Heart left ventricle (tissue), 16 donors: ENCODE data around the gene AGPAT4. TPM values are rescaled to one million over a fixed set of nuclear protein-coding genes. Genes with fewer than 3 reads are reported as not detected.

ENCODE experiments used
- ATAC-seq, 4 donors: fragments of 200-7000 bp; cut with Tn5 transposase; one replicate each; pipeline ENCODE4 v1.9.1; 2020 to 2022; ENCODE audit warnings: moderate library complexity in 4 of 4, mild to moderate bottlenecking in 3 of 4, moderate number of reproducible peaks in 1 of 4
- DNase-seq, 5 donors: peaks; one replicate each; pipeline ENCODE4 v3.0.0-alpha.2; 2020
- H3K27ac ChIP-seq, 12 donors: fragments of 200-600 bp; sonication (generic) in 4 of 12; one replicate each; pipeline versions ENCODE4 v1.5.0 to v1.8.0; 2016 to 2022; ENCODE audit warnings: mild to moderate bottlenecking in 2 of 12
- H3K27me3 ChIP-seq, 9 donors: fragments of 200-600 bp; sonication (generic) in 2 of 9; one replicate each; pipeline versions ENCODE4 v1.5.1 to v1.8.0; 2016 to 2022; ENCODE audit warnings: mild to moderate bottlenecking in 3 of 9
- H3K36me3 ChIP-seq, 9 donors: fragments of 200-600 bp; sonication (generic) in 2 of 9; one replicate each; pipeline versions ENCODE4 v1.5.0 to v1.8.0; 2018 to 2022; ENCODE audit warnings: mild to moderate bottlenecking in 2 of 9
- H3K4me1 ChIP-seq, 12 donors: fragments of 200-600 bp; sonication (generic) in 4 of 12; one replicate each; pipeline versions ENCODE4 v1.5.0 to v1.8.0; 2016 to 2022; ENCODE audit warnings: mild to moderate bottlenecking in 3 of 12
- H3K4me3 ChIP-seq, 12 donors: fragments of 200-600 bp; sonication (generic) in 4 of 12; one replicate each; pipeline versions ENCODE4 v1.5.0 to v1.8.0; 2017 to 2022; ENCODE audit warnings: mild to moderate bottlenecking in 9 of 12, moderate library complexity in 4 of 12
- H3K9me3 ChIP-seq, 12 donors: fragments of 200-600 bp; sonication (generic) in 4 of 12; one replicate each; pipeline versions ENCODE4 v1.5.0 to v1.8.0; 2016 to 2022; ENCODE audit warnings: mild to moderate bottlenecking in 1 of 12
- POLR2A ChIP-seq, 2 donors: fragments of 450-650 bp; IDR thresholded peaks; one replicate each; pipeline ENCODE4 v1.6.1; 2017; ENCODE audit warnings: antibody characterized with exemption in 2 of 2, mild to moderate bottlenecking in 2 of 2, moderate library complexity in 2 of 2
- WGBS, 4 donors: extraction: QIAGEN DNeasy Blood & Tissue Kit in 2 of 4; methylation state at CpG; one replicate each; pipeline versions ENCODE4 v1.1.5 to v1.1.7; 2013 to 2018; 5-methylcytosine and 5-hydroxymethylcytosine counted together
- intact Hi-C, 10 donors: fragments of 100-400 bp; cut with DNase I; formaldehyde crosslinking; loops; one replicate each; pipeline versions ENCODE4 v1.11.1 to v1.14.2; 2022
- polyA plus RNA-seq, 2 donors: library from polyadenylated mRNA; stranded (reverse); fragments of 200-250 nt; gene quantifications; one replicate each; pipeline ENCODE4 v1.2.3, GENCODE V29; 2013
- total RNA-seq, 9 donors: library from RNA; depleted of rRNA in 2 of 9; stranded (reverse); fragments of >200 nt in 2 of 9; fragmentation: NEBNext Ultra II Directional in 3 of 9; extraction: Animal tissue kit (Norgen Biotek cat#: 25700) in 3 of 9; gene quantifications; one replicate each; pipeline versions ENCODE4 v1.1.0 to v1.2.4, GENCODE V29; 2016 to 2023
- TF ChIP-seq, protein P1 (sequence below), 12 donors: fragments of 200-600 bp; sonication (generic) in 4 of 12; IDR thresholded peaks; one replicate each; pipeline versions ENCODE4 v1.5.0 to v1.8.0; 2018 to 2022; ENCODE audit warnings: antibody characterized with exemption in 12 of 12, mild to moderate bottlenecking in 5 of 12
- donor health status: ischemic (EF 13 %, LVEDD 7.1; RV severe dilation, severe dysfunction).
- donor health status: healthy with polysubstance abuse.
- donor health status: DM: no; HTN: yes; CAD: no.
- donor health status: DM: no; HTN: no; CAD: no.
- donor health status: ischemic (EF 25% LVEDD 6.9; RV normal size, moderate dysfunction).
- donor health status: ischemic (EF 25% LVEDD 5.7; RV mildly dilated, moderate dysfunction).
- donor health status: healthy.
- donor health status: DM: yes; HTN: yes; CAD: no.
- donor health status: ischemic (EF 35%, LVEDD 5.7; RV mildly dilated, moderate dysfunction).
- donor health status: nonischemic (EF 11% LVEDD 7.7; RV severe dilation, severe dysfunction).
- donor health status: DM: yes; HTN: yes; CAD: no.
- donor health status: PGD.
- donor health status: ischemic (EF 29% LVEDD 5.4; RV normal size, mild dysfunction).
- donor health status: nonischemic (EF 23%, LVEDD 6.1; RV moderate dilation, normal function).

The AGPAT4 gene
- total and polyA plus RNA-seq, 11 donors: 0.83 to 5.0 (median 1.8) TPM

DNA sequence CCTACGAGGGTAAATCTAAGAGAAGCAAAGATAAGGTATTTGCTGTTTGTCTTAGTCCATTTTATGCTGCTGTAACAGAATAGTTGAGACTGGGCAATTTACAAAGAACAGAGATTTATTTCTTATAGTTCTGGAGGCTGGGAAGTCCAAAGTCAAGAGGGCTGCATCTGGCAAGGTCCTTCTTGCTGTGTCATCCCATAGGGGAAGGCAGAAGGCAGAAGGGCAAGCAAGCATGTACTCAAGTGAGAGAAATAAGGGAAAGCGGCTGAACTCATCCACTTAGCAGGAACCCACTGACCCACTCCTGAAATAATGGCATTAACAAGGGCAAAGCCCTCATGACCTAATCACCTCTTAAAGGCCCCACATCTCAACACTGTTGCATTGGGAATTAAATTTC is 102.7 kb downstream of the AGPAT4 start:
- Histone ChIP-seq H3K9me3 (peaks cover 0 to 8% (median 0%) of the 10 kb centered on the region in 12 donors), H3K36me3 (no peaks in the 10 kb centered on the region), H3K27me3 (no peaks in the 10 kb centered on the region), H3K4me3 (no peak overlapping the region), H3K4me1 (peaks cover 0 to 17% (median 0%) of the 10 kb centered on the region in 12 donors), H3K27ac (no peak overlapping the region)
- 93 to 100% (median 96%) methylated on average over 2 of the region's 2 CpGs for WGBS, 4 donors
- DNase-seq (no peak), ATAC-seq (no peak)
- no peak for TF ChIP-seq POLR2A (IDR thresholded peaks at IDR 0.05)
- TF ChIP-seq, protein P1, sequence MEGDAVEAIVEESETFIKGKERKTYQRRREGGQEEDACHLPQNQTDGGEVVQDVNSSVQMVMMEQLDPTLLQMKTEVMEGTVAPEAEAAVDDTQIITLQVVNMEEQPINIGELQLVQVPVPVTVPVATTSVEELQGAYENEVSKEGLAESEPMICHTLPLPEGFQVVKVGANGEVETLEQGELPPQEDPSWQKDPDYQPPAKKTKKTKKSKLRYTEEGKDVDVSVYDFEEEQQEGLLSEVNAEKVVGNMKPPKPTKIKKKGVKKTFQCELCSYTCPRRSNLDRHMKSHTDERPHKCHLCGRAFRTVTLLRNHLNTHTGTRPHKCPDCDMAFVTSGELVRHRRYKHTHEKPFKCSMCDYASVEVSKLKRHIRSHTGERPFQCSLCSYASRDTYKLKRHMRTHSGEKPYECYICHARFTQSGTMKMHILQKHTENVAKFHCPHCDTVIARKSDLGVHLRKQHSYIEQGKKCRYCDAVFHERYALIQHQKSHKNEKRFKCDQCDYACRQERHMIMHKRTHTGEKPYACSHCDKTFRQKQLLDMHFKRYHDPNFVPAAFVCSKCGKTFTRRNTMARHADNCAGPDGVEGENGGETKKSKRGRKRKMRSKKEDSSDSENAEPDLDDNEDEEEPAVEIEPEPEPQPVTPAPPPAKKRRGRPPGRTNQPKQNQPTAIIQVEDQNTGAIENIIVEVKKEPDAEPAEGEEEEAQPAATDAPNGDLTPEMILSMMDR (IDR thresholded peaks at IDR 0.05): no peak
- intact Hi-C loops: no loop called here

DNA sequence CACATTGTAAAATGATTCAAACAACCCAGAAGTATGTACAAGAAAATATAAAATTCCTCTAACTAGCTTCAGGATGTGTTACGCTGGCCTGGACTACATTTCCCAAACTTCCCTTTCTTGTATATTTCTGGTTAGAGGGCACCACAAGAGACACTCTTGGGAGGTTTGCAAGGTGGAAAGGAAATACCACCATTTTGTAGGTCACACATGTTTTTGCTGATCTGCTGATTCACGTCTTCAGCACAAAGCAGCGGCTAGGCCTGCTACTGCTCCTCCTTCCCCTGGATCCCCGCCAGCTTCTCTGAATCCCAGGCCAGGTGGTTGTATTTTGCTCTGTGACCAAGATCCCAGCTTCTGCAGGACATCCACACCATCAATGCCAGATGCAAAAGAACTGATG is 104.2 kb downstream of the AGPAT4 start:
- Histone ChIP-seq H3K27ac (peak overlapping the region in 1 of 12 donors; percentile 20), H3K4me3 (no peak overlapping the region), H3K4me1 (peaks cover 0 to 17% (median 0%) of the 10 kb centered on the region in 12 donors), H3K9me3 (peaks cover 0 to 8% (median 0%) of the 10 kb centered on the region in 12 donors), H3K36me3 (peaks cover 0 to 12% (median 6%) of the 10 kb centered on the region in 9 donors), H3K27me3 (no peaks in the 10 kb centered on the region)
- intact Hi-C loops: no loop called here
- DNase-seq (peak in 2 of 5 donors; percentile 41 to 53), ATAC-seq (peak in 2 of 4 donors; percentile 20 to 43)
- no peak for TF ChIP-seq POLR2A (IDR thresholded peaks at IDR 0.05)
- TF ChIP-seq, protein P1 (IDR thresholded peaks at IDR 0.05): no peak
- 69 to 81% (median 73%) methylated on average over 4 of the region's 4 CpGs for WGBS, 4 donors

DNA sequence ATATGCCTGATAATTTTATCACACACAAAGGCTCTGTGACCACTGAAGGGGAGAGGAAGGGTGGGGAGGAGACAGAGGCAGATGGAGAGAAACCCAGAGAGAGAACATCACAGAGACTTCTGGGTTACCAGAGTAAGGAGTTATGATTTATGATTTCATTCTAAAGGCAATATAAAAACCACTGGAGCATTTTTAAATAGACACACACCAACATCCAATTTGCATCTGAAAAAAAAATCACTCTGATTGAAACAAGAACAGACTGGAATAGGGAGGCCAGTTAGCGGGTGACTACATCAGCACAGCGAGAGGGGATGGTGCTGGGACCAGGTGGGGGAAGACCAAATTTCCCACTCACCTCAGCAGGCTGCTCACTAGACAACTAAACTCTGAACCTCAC is 104.8 kb downstream of the AGPAT4 start:
- Histone ChIP-seq H3K36me3 (peaks cover 0 to 17% (median 7%) of the 10 kb centered on the region in 9 donors), H3K4me1 (peaks cover 0 to 17% (median 0%) of the 10 kb centered on the region in 12 donors), H3K9me3 (peaks cover 0 to 7% (median 0%) of the 10 kb centered on the region in 12 donors), H3K27me3 (no peaks in the 10 kb centered on the region), H3K27ac (no peak overlapping the region), H3K4me3 (no peak overlapping the region)
- no peak for ATAC-seq
- intact Hi-C loops: no loop called here
- 94 to 100% (median 97%) methylated on average over 2 of the region's 2 CpGs for WGBS, 4 donors
- DNase-seq: no peak
- TF ChIP-seq, protein P1 (IDR thresholded peaks at IDR 0.05): no peak
- TF ChIP-seq POLR2A (IDR thresholded peaks at IDR 0.05): no peak

DNA sequence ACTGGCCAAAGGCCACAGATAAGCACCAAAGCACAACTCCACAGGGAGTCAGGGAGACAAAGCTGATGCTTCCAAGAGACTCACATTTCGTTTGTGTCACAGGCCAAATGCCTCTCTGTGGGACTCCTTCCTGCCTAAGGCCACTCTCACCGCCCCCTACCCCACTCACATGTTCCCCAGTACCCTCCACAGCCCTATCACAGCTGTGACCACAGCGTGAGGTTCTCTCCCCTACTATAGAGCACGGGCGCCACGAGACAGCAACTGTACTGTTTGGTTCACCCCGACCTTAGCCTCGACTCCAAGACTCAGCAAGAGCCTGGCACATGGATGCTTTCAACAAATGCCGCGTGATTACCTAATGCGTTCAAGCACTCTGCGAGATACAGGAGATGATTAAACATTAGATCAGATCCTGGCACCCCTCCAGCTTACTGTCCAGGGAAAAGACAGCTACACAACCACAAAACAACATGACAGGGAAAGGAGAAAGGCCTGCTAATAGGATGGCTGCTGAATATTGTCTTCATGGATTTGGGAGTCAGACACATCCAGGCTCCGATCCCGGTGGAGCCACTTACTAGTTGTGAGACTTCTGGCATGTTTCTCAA is 105.5 kb downstream of the AGPAT4 start:
- Histone ChIP-seq H3K9me3 (peaks cover 0 to 7% (median 0%) of the 10 kb centered on the region in 12 donors), H3K36me3 (peaks cover 0 to 22% (median 8%) of the 10 kb centered on the region in 9 donors), H3K27ac (no peak overlapping the region), H3K4me3 (no peak overlapping the region), H3K4me1 (peaks cover 0 to 17% (median 0%) of the 10 kb centered on the region in 12 donors), H3K27me3 (no peaks in the 10 kb centered on the region)
- TF ChIP-seq POLR2A (IDR thresholded peaks at IDR 0.05): no peak
- TF ChIP-seq, protein P1 (IDR thresholded peaks at IDR 0.05): no peak
- ATAC-seq (peak in 3 of 4 donors; percentile 37 to 63 (median 41)), DNase-seq (peak in 1 of 5 donors; percentile 39)
- 59 to 66% (median 62%) methylated on average over 13 to 14 of the region's 14 CpGs for WGBS, 4 donors
- intact Hi-C loops: no loop called here
